Measurements from ENCODE around the gene GPR89A. TPM values are rescaled to one million over a fixed set of nuclear protein-coding genes. Genes with fewer than 3 reads are reported as not detected.
"Not testable (repeated sequence)": the region's sequence is repeated elsewhere in the genome, so short reads cannot be mapped to it uniquely, and the experiment has no call there.

GPR89A gene
- total RNA-seq, result 10 to 100 TPM; 12.7 to 29.7 TPM

DNA sequence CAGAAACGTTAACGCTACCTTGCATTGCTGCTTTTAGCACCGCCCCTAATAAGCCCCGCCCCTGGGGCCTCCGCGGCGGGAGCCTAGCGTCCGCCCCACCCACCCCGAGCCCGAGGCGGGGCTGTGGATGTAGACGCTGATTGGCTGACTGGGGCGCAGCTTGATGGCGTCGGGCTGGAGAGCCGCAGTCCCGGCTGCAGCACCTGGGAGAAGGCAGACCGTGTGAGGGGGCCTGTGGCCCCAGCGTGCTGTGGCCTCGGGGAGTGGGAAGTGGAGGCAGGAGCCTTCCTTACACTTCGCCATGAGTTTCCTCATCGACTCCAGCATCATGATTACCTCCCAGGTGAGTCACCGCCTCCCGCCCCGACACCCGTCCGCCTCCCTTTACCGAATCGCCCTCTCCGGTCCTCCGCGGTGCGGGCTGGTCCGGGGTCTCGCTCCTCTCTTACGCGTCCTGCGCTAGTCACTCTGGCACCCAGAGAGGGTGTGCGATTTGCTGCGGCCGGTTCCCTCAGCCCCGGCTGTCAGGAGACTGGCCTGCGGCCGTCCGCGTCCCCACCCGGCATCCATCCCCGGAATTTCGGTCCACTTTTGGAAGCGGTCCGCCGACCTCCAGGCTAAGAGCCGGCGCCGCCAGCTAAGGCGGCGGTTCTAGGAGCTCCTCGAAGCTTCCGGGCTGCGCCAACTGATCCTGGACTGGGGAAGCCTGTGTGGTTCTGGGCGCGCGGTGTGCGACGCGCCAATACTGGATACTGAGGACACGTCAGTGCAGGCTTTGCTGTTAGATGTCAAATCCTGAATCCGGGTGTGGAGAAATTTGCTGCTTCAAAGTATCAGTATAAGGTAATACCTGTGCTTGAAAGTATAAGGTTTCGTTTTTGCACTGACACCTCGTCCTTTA lies at the start of gene GPR89A:
Gene GPR89A, plus strand, starts transcription at position 156 of the 901 bp plus-strand sequence. Its CDS starts 146 bp downstream, at position 302.
- intact Hi-C loops (cut with DNase I); H3K27me3 ChIP-seq; H3K36me3 ChIP-seq (replicated peaks in 1 of 2; ENCODE audit: insufficient read depth in 1 of 2, low read depth in 2 of 2); H3K9me3 ChIP-seq: not testable (repeated sequence)
- peak; percentile 72 to 94 (median 90) for TF ChIP-seq POLR2A (IDR thresholded peaks at IDR 0.05)
- WGBS, 2 donors, result 0% methylated on average over 3 to 37 of the region's 71 CpGs
- DNase-seq (peak; percentile 96 to 98 (median 97)), ATAC-seq (peak; percentile 100)
- Histone ChIP-seq H3K4me1 (peaks cover 13% of the 10 kb centered on the region), H3K27ac (peak within 1 kb of the TSS; percentile 77 to 96 (median 90)), H3K4me3 (peak within 1 kb of the TSS; percentile 67 to 90)

- H3K36me3 ChIP-seq (replicated peaks in 1 of 2; ENCODE audit: insufficient read depth in 1 of 2, low read depth in 2 of 2); intact Hi-C loops (cut with DNase I); H3K4me3 ChIP-seq; H3K4me1 ChIP-seq; H3K27me3 ChIP-seq; H3K9me3 ChIP-seq; H3K27ac ChIP-seq; DNase-seq; ATAC-seq: not testable (repeated sequence)
- 70 to 83% methylated on average over 4 to 5 of the region's 5 CpGs for WGBS, 2 donors
These were observed 21.0 kb upstream of the GPR89A start for GRCh38 chr1:145586820-145587219.

DNA sequence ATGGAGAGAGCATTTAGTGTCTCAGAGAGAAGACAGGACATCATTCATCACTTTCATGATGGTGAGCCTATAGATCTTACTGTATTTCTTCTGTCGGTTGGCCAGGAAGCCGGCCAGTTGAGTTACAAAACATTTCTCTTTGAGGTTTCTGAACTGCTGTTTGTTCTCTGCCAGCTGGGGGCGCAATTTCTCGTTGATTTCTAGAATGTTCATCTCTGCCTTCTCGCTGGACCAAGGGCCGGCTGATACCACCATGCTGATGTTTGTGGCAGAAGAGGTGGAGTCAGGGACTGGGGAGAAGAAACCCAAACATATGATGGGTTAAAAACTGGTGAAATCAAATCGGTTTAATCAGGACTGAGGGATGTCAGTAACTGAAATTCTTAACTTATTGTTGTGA lies 17.0 kb upstream of the GPR89A start:
- 4 to 6% methylated on average over 4 to 7 of the region's 7 CpGs for WGBS, 2 donors
- H3K27me3 ChIP-seq; H3K27ac ChIP-seq; ATAC-seq; H3K9me3 ChIP-seq; intact Hi-C loops (cut with DNase I); H3K4me3 ChIP-seq; H3K4me1 ChIP-seq; H3K36me3 ChIP-seq (replicated peaks in 1 of 2; ENCODE audit: insufficient read depth in 1 of 2, low read depth in 2 of 2): not testable (repeated sequence)
- peak; percentile 40 to 61 (median 54) for DNase-seq
- peak in 5 of 7 experiments; percentile 15 to 37 (median 32) for TF ChIP-seq CTCF (IDR thresholded peaks at IDR 0.05)

GRCh38 chr1:145592347-145592746 lies 15.4 kb upstream of the GPR89A start:
- H3K36me3 ChIP-seq (replicated peaks in 1 of 2; ENCODE audit: insufficient read depth in 1 of 2, low read depth in 2 of 2); H3K4me1 ChIP-seq; ATAC-seq; intact Hi-C loops (cut with DNase I); H3K27ac ChIP-seq; H3K4me3 ChIP-seq; DNase-seq; H3K9me3 ChIP-seq; H3K27me3 ChIP-seq: not testable (repeated sequence)

- ATAC-seq; intact Hi-C loops (cut with DNase I): not testable (repeated sequence)
These were observed 12.4 kb upstream of the GPR89A start for GRCh38 chr1:145595421-145595820.

GRCh38 chr1:145596236-145596635 lies 11.6 kb upstream of the GPR89A start:
- H3K27ac ChIP-seq; H3K27me3 ChIP-seq; DNase-seq; H3K4me3 ChIP-seq; H3K4me1 ChIP-seq; intact Hi-C loops (cut with DNase I); ATAC-seq; H3K9me3 ChIP-seq; H3K36me3 ChIP-seq (replicated peaks in 1 of 2; ENCODE audit: insufficient read depth in 1 of 2, low read depth in 2 of 2): not testable (repeated sequence)
- WGBS, 2 donors, result 70 to 78% methylated on average over 6 of the region's 6 CpGs

More at GRCh38 chr1:145595421-145595820, 12.4 kb upstream of the GPR89A start:
- H3K9me3 ChIP-seq; H3K4me3 ChIP-seq; DNase-seq; H3K4me1 ChIP-seq; H3K27me3 ChIP-seq; H3K27ac ChIP-seq; H3K36me3 ChIP-seq (replicated peaks in 1 of 2; ENCODE audit: insufficient read depth in 1 of 2, low read depth in 2 of 2): not testable (repeated sequence)

- H3K4me1 ChIP-seq; H3K36me3 ChIP-seq (replicated peaks in 1 of 2; ENCODE audit: insufficient read depth in 1 of 2, low read depth in 2 of 2); H3K9me3 ChIP-seq; H3K27me3 ChIP-seq; ATAC-seq; H3K27ac ChIP-seq; intact Hi-C loops (cut with DNase I); DNase-seq; H3K4me3 ChIP-seq: not testable (repeated sequence)
- WGBS, 2 donors, result 76 to 82% methylated on average over 5 of the region's 5 CpGs
These were observed 8.4 kb upstream of the GPR89A start for GRCh38 chr1:145599426-145599825.

Data from body of pancreas (tissue), 4 donors.